GM13977 (cell line): Measurements from ENCODE around the gene LIMA1.
"Not testable (repeated sequence)": the region's sequence is repeated elsewhere in the genome, so short reads cannot be mapped to it uniquely, and the experiment has no call there.

Experiments
- DNase-seq: peaks from one replicate; pipeline ENCODE4 v3.0.0; 2012; ENCODE audit warnings: low spot score
- CTCF ChIP-seq: IDR thresholded peaks from 2 replicates; pipeline ENCODE4 v1.5.1; 2012; ENCODE audit warnings: mild to moderate bottlenecking, control low read depth; ENCODE audit not compliant: insufficient read depth; ENCODE audit errors: extremely low read depth, missing control alignments
- in situ Hi-C: fragments of 300-500 bp; cut with MboI; formaldehyde crosslinking; loops from one replicate; pipeline ENCODE4 v1.12.0; 2022; ENCODE audit warnings: low sequenced_read_pairs, low pct_unique_long_range_greater_than_20kb, mixed read lengths, inconsistent platforms; ENCODE audit not compliant: unreplicated experiment

The LIMA1 gene

GRCh38 chr12:50151047-50151687 lies 132.2 kb downstream of the LIMA1 start:
- DNase-seq, result no peak
- no peak for TF ChIP-seq CTCF
- in situ Hi-C loops, result no loop called here

GRCh38 chr12:50149311-50149710 lies 134.0 kb downstream of the LIMA1 start:
- no peak for DNase-seq
- no peak for TF ChIP-seq CTCF
- in situ Hi-C loops, result no loop called here

GRCh38 chr12:50148011-50148410 lies 135.3 kb downstream of the LIMA1 start:
- in situ Hi-C loops, DNase-seq: not testable (repeated sequence)

GRCh38 chr12:50147281-50147680 lies 136.0 kb downstream of the LIMA1 start:
- no peak for TF ChIP-seq CTCF

GRCh38 chr12:50145439-50145838 lies 137.9 kb downstream of the LIMA1 start:
- TF ChIP-seq CTCF, result no peak
- in situ Hi-C loops, result no loop called here
- DNase-seq, result no peak

More at GRCh38 chr12:50147281-50147680, 136.0 kb downstream of the LIMA1 start:
- no peak for DNase-seq
- in situ Hi-C loops, result no loop called here

GRCh38 chr12:50142993-50143392 lies 140.3 kb downstream of the LIMA1 start:
- no peak for DNase-seq
- in situ Hi-C loops, result no loop called here
- TF ChIP-seq CTCF, result no peak

- in situ Hi-C loops, result no loop called here
- peak; percentile 60 for TF ChIP-seq CTCF
- DNase-seq, result peak; percentile 50
Measured at GRCh38 chr12:50132505-50133135, 150.7 kb downstream of the LIMA1 start.
